Measurements from ENCODE around the gene SHROOM3. TPM values are rescaled to one million over a fixed set of nuclear protein-coding genes. Genes with fewer than 3 reads are reported as not detected.

The SHROOM3 gene
- total and polyA plus RNA-seq, 2 experiments from 2014 or later: 11.3 to 73.5 TPM

- TF ChIP-seq ZNF462 (CRISPR knock-in tag; IDR thresholded peaks at IDR 0.05) (no peak), EZH2phosphoT487 (IDR thresholded peaks at IDR 0.05; ENCODE audit: unreplicated experiment) (no peak)
Observed at GRCh38 chr4:76757418-76757939, 322.4 kb downstream of the SHROOM3 start (continued).

GRCh38 chr4:76758290-76758882 is 323.4 kb downstream of the SHROOM3 start:
- Mint-ChIP-seq H3K4me1 (peaks cover 4% of the 10 kb centered on the region), H3K9me3 (no peaks in the 10 kb centered on the region)
- H3K27ac ChIP-seq (ENCODE audit: low read depth): no peak overlapping the region

More at GRCh38 chr4:76758290-76758882, 323.4 kb downstream of the SHROOM3 start:
- no peaks in the 10 kb centered on the region for H3K27me3 ChIP-seq (ENCODE audit: insufficient read depth)
- no peak overlapping the region for H2AFZ ChIP-seq
- no peaks in the 10 kb centered on the region for H3K4me1 ChIP-seq (ENCODE audit: insufficient read depth)
- H3K36me3 ChIP-seq (ENCODE audit: insufficient read depth): peaks cover 35% of the 10 kb centered on the region
- no peak overlapping the region for H3K4me3 ChIP-seq
- DNase-seq (ENCODE audit: low spot score) (peak; percentile 69), ATAC-seq (peak; percentile 92)
- H3K4me2 ChIP-seq: no peak overlapping the region
- no peak overlapping the region for H3K4me3 Mint-ChIP-seq
- H4K20me1 ChIP-seq (replicated peaks; ENCODE audit: insufficient read depth): no peaks in the 10 kb centered on the region
- 0 out of 2 replicates have a peak, but pooled peaks cover under 1% of the 10 kb centered on the region for H3K79me2 ChIP-seq (replicated peaks; ENCODE audit: insufficient read depth)
- peaks cover 5% of the 10 kb centered on the region for H3K27me3 Mint-ChIP-seq (ENCODE audit: insufficient read depth, low read depth, poor library complexity)
- H3K9me2 ChIP-seq (ENCODE audit: insufficient read depth): no peaks in the 10 kb centered on the region
- 0 out of 2 replicates have a peak, but pooled peaks cover 5% of the 10 kb centered on the region for H3F3A ChIP-seq (replicated peaks; ENCODE audit: low read depth)
- TF ChIP-seq STAT1 (IDR thresholded peaks at IDR 0.05; ENCODE audit: unreplicated experiment) (no peak), CTCF (conservative IDR thresholded peaks at IDR 0.05; ENCODE audit: low read depth in 2 of 2) (peak; percentile 75 to 88), POLR2AphosphoS5 (IDR thresholded peaks at IDR 0.05; ENCODE audit: low read depth) (no peak)
- H3K36me3 Mint-ChIP-seq (ENCODE audit: low read depth): peaks cover 66% of the 10 kb centered on the region
- no peak overlapping the region; the same call in 1 of the 2 replicates for H3K27ac Mint-ChIP-seq

Measured in GM23338 (cell line).